Activated CD4-positive, CD25-positive, alpha-beta regulatory T cell treated with anti-CD3 and anti-CD28 coated beads, Interleukin-2, amount 50 U/mL, for 24 hours (primary cell): ENCODE results near the gene TDRKH.
"Not testable (repeated sequence)": the region's sequence is repeated elsewhere in the genome, so short reads cannot be mapped to it uniquely, and the experiment has no call there.

Experiments used
- ATAC-seq, 2 donors: fragments of 150-1000 bp; cut with Tn5 transposase; one replicate each; pipeline ENCODE4 v1.10.0; 2021; ENCODE audit warnings: mild to moderate bottlenecking in 1 of 2, moderate library complexity in 1 of 2

TDRKH gene

GRCh38 chr1:151802372-151802771 is 12.1 kb upstream of the TDRKH start:
- ATAC-seq = no peak

- ATAC-seq = no peak
Measured at GRCh38 chr1:151801846-151802245, 11.5 kb upstream of the TDRKH start.

- ATAC-seq = no peak
Measured at GRCh38 chr1:151801310-151801820, 11.1 kb upstream of the TDRKH start.

- ATAC-seq = no peak
Measured at GRCh38 chr1:151800830-151801229, 10.5 kb upstream of the TDRKH start.

- no peak for ATAC-seq
Measured at GRCh38 chr1:151799179-151800022, 9.1 kb upstream of the TDRKH start.

GRCh38 chr1:151798571-151798970 is 8.3 kb upstream of the TDRKH start:
- ATAC-seq = no peak

- no peak for ATAC-seq
Measured at GRCh38 chr1:151790940-151791651, 796 bp upstream of the TDRKH start.

GRCh38 chr1:151787689-151788088 is 2.6 kb downstream of the TDRKH start:
- ATAC-seq = no peak

- ATAC-seq = no peak
Measured at GRCh38 chr1:151783796-151784195, 6.5 kb downstream of the TDRKH start.

- no peak for ATAC-seq
Measured at GRCh38 chr1:151782741-151783140, 7.6 kb downstream of the TDRKH start.

GRCh38 chr1:151782026-151782425 is 8.3 kb downstream of the TDRKH start:
- not testable (repeated sequence) for ATAC-seq

GRCh38 chr1:151780736-151781135 is 9.6 kb downstream of the TDRKH start:
- ATAC-seq = not testable (repeated sequence)

GRCh38 chr1:151779852-151780251 is 10.4 kb downstream of the TDRKH start:
- ATAC-seq = no peak

GRCh38 chr1:151777317-151777716 is 13.0 kb downstream of the TDRKH start:
- ATAC-seq = no peak

- ATAC-seq = no peak
Measured at GRCh38 chr1:151776665-151777062, 13.6 kb downstream of the TDRKH start.

GRCh38 chr1:151775894-151776664 is 14.2 kb downstream of the TDRKH start:
- no peak for ATAC-seq

- ATAC-seq = no peak
Measured at GRCh38 chr1:151774256-151774922, 15.9 kb downstream of the TDRKH start.

GRCh38 chr1:151773702-151774101 is 16.6 kb downstream of the TDRKH start:
- ATAC-seq = no peak

GRCh38 chr1:151769270-151769669 is 21.0 kb downstream of the TDRKH start:
- not testable (repeated sequence) for ATAC-seq

- ATAC-seq = not testable (repeated sequence)
Measured at GRCh38 chr1:151768351-151769066, 21.8 kb downstream of the TDRKH start.

- no peak for ATAC-seq
Measured at GRCh38 chr1:151763990-151764389, 26.3 kb downstream of the TDRKH start.
